Ishikawa (cell line): ENCODE measurements around the gene YJEFN3.

Experiments
- CEBPB ChIP-seq: IDR thresholded peaks from 2 replicates; pipeline ENCODE4 v1.6.1; 2012
- CREB1 ChIP-seq: IDR thresholded peaks from 2 replicates; pipeline ENCODE4 v1.6.1; 2012; ENCODE audit warnings: low read depth
- EP300 ChIP-seq: IDR thresholded peaks from 2 replicates; pipeline ENCODE4 v1.6.1; 2012; ENCODE audit warnings: borderline replicate concordance
- FOXM1 ChIP-seq: IDR thresholded peaks from 2 replicates; pipeline ENCODE4 v1.6.1; 2012; ENCODE audit warnings: low read depth, borderline replicate concordance
- MAX ChIP-seq: IDR thresholded peaks from 2 replicates; pipeline ENCODE4 v1.6.1; 2012
- RAD21 ChIP-seq: IDR thresholded peaks from 2 replicates; pipeline ENCODE4 v1.6.1; 2012; ENCODE audit warnings: low read depth
- TAF1 ChIP-seq: IDR thresholded peaks from 2 replicates; pipeline ENCODE4 v1.6.1; 2012; ENCODE audit warnings: low read depth, mild to moderate bottlenecking
- TCF12 ChIP-seq: IDR thresholded peaks from 2 replicates; pipeline ENCODE4 v1.6.1; 2012; ENCODE audit warnings: low read depth
- TEAD4 ChIP-seq: IDR thresholded peaks from 2 replicates; pipeline ENCODE4 v1.6.1; 2012
- YY1 ChIP-seq: IDR thresholded peaks from 2 replicates; pipeline ENCODE4 v1.6.1; 2012; ENCODE audit warnings: low read depth
- TF ChIP-seq, protein P1 (sequence below): IDR thresholded peaks from 2 replicates; pipeline ENCODE4 v1.6.1; 2012

DNA sequence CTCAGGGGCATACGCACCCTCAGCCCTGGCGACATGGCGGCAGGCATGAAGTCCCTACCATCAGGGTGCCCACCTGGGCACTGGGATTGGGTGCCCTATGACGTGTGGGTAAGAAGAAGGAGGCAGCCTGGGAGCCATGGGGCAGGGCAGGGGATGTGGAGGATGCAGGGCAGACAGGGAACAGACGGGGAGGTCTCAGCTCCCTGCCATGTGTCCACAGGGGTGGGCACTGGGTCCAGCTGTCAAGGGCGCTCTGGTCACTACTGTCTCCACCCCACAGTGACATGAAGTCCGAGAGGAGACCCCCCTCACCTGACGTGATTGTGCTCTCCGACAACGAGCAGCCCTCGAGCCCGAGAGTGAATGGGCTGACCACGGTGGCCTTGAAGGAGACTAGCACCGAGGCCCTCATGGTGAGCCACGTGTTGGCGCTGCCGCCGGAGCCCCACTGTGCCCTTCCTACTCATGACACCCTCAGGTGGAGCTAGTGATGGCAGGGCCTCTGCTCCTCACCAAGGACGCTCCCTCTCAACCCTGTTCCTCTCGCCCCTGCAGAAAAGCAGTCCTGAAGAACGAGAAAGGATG lies 36.6 kb upstream of the YJEFN3 start:
- TF ChIP-seq RAD21 (no peak), EP300 (no peak), TCF12 (no peak), CREB1 (no peak), FOXM1 (no peak), TAF1 (no peak), CEBPB (no peak), TEAD4 (no peak), YY1 (no peak), MAX (no peak)
- TF ChIP-seq, protein P1, sequence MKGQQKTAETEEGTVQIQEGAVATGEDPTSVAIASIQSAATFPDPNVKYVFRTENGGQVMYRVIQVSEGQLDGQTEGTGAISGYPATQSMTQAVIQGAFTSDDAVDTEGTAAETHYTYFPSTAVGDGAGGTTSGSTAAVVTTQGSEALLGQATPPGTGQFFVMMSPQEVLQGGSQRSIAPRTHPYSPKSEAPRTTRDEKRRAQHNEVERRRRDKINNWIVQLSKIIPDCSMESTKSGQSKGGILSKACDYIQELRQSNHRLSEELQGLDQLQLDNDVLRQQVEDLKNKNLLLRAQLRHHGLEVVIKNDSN: no peak
